Measurements from ENCODE around the gene DEDD2.
"Not testable (repeated sequence)": the region's sequence is repeated elsewhere in the genome, so short reads cannot be mapped to it uniquely, and the experiment has no call there.

DNA sequence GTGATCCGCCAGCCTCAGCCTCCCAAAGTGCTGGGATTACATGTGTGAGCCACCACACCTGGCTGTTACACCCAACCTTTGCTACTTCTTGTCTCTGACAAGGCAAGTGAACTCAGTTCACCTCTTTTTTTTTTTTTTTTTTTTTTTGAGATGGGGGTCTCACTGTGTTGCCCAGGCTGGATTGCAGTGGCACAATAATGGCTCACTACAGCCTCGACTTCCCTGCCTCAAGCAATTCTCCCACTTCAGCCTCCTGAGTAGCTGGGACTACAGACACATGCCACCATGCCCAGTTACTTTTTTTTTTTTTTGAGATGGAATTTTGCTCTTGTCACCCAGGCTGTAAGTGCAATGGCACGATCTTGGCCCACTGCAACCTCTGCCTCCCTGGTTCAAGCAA lies 40.4 kb upstream of the DEDD2 start:
- not testable (repeated sequence) for TF ChIP-seq POLR2AphosphoS5 (IDR thresholded peaks at IDR 0.05); EP300 (conservative IDR thresholded peaks at IDR 0.05; ENCODE audit: poor library complexity, severe bottlenecking); EZH2 (IDR thresholded peaks at IDR 0.05; ENCODE audit: borderline replicate concordance, insufficient read depth, low read length, poor library complexity, severe bottlenecking); RAD21 (conservative IDR thresholded peaks at IDR 0.05); TAF1 (IDR thresholded peaks at IDR 0.05; ENCODE audit: low read depth); MXI1 (conservative IDR thresholded peaks at IDR 0.05; ENCODE audit: poor library complexity, severe bottlenecking); SMC3 (conservative IDR thresholded peaks at IDR 0.05; ENCODE audit: poor library complexity)
- TF ChIP-seq, protein P1, sequence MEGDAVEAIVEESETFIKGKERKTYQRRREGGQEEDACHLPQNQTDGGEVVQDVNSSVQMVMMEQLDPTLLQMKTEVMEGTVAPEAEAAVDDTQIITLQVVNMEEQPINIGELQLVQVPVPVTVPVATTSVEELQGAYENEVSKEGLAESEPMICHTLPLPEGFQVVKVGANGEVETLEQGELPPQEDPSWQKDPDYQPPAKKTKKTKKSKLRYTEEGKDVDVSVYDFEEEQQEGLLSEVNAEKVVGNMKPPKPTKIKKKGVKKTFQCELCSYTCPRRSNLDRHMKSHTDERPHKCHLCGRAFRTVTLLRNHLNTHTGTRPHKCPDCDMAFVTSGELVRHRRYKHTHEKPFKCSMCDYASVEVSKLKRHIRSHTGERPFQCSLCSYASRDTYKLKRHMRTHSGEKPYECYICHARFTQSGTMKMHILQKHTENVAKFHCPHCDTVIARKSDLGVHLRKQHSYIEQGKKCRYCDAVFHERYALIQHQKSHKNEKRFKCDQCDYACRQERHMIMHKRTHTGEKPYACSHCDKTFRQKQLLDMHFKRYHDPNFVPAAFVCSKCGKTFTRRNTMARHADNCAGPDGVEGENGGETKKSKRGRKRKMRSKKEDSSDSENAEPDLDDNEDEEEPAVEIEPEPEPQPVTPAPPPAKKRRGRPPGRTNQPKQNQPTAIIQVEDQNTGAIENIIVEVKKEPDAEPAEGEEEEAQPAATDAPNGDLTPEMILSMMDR (IDR thresholded peaks at IDR 0.05; ENCODE audit: poor library complexity, severe bottlenecking) = not testable (repeated sequence)
- TF ChIP-seq, protein P2, sequence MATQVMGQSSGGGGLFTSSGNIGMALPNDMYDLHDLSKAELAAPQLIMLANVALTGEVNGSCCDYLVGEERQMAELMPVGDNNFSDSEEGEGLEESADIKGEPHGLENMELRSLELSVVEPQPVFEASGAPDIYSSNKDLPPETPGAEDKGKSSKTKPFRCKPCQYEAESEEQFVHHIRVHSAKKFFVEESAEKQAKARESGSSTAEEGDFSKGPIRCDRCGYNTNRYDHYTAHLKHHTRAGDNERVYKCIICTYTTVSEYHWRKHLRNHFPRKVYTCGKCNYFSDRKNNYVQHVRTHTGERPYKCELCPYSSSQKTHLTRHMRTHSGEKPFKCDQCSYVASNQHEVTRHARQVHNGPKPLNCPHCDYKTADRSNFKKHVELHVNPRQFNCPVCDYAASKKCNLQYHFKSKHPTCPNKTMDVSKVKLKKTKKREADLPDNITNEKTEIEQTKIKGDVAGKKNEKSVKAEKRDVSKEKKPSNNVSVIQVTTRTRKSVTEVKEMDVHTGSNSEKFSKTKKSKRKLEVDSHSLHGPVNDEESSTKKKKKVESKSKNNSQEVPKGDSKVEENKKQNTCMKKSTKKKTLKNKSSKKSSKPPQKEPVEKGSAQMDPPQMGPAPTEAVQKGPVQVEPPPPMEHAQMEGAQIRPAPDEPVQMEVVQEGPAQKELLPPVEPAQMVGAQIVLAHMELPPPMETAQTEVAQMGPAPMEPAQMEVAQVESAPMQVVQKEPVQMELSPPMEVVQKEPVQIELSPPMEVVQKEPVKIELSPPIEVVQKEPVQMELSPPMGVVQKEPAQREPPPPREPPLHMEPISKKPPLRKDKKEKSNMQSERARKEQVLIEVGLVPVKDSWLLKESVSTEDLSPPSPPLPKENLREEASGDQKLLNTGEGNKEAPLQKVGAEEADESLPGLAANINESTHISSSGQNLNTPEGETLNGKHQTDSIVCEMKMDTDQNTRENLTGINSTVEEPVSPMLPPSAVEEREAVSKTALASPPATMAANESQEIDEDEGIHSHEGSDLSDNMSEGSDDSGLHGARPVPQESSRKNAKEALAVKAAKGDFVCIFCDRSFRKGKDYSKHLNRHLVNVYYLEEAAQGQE (IDR thresholded peaks at IDR 0.05; ENCODE audit: borderline replicate concordance) = not testable (repeated sequence)
